Loucy (cell line): ENCODE results near the gene CNKSR2.

Source experiments
- H2AFZ ChIP-seq: fragments of 200-600 bp; sonication (generic); 2 replicates; pipeline ENCODE4 v1.6.0; 2016; ENCODE audit warnings: antibody characterized with exemption, mild to moderate bottlenecking, low read length, moderate library complexity
- H3F3A ChIP-seq: fragments of 200-600 bp; 2 replicates; pipeline ENCODE4 v1.6.0; 2016; ENCODE audit warnings: antibody characterized with exemption, low read depth, mild to moderate bottlenecking
- H3K27me3 ChIP-seq: fragments of 200-600 bp; sonication (generic); 2 replicates; pipeline ENCODE4 v1.6.1; 2014; ENCODE audit warnings: low read length, mild to moderate bottlenecking; ENCODE audit not compliant: insufficient read depth, poor library complexity, severe bottlenecking
- H3K36me3 ChIP-seq: fragments of 200-600 bp; sonication (generic); 2 replicates; pipeline ENCODE4 v1.6.1; 2016; ENCODE audit warnings: low read length; ENCODE audit not compliant: insufficient read depth
- H3K4me1 ChIP-seq: fragments of 200-600 bp; sonication (generic); 2 replicates; pipeline ENCODE4 v1.5.1; 2014; ENCODE audit warnings: low read length, mild to moderate bottlenecking; ENCODE audit not compliant: insufficient read depth, poor library complexity, severe bottlenecking
- H3K4me2 ChIP-seq: fragments of 200-600 bp; sonication (generic); 2 replicates; pipeline ENCODE4 v1.6.0; 2014; ENCODE audit warnings: antibody characterized with exemption, low read length, low read depth, mild to moderate bottlenecking; ENCODE audit not compliant: poor library complexity, severe bottlenecking
- H3K4me3 ChIP-seq: fragments of 200-600 bp; sonication (generic); 2 replicates; pipeline ENCODE4 v1.5.1; 2014; ENCODE audit warnings: low read length, mild to moderate bottlenecking, mixed read lengths; ENCODE audit not compliant: poor library complexity, severe bottlenecking
- H3K79me2 ChIP-seq: fragments of 200-600 bp; sonication (generic); 2 replicates; pipeline ENCODE4 v1.6.1; 2014; ENCODE audit warnings: low read length; ENCODE audit not compliant: insufficient read depth
- H3K9ac ChIP-seq: fragments of 200-600 bp; sonication (generic); 2 replicates; pipeline ENCODE4 v1.6.0; 2014; ENCODE audit warnings: mild to moderate bottlenecking, low read depth, low read length, moderate library complexity; ENCODE audit not compliant: poor library complexity, severe bottlenecking
- H3K9me2 ChIP-seq: fragments of 200-600 bp; sonication (generic); replicated peaks from 2 replicates; pipeline ENCODE4 v1.6.1; 2016; ENCODE audit warnings: low read depth, low read length, mixed read lengths
- H3K9me3 ChIP-seq: fragments of 200-600 bp; sonication (generic); 2 replicates; pipeline ENCODE4 v1.6.1; 2014; ENCODE audit warnings: mild to moderate bottlenecking, antibody characterized with exemption, low read length, low read depth; ENCODE audit not compliant: insufficient read depth
- H4K20me1 ChIP-seq: fragments of 200-600 bp; sonication (generic); 2 replicates; pipeline ENCODE4 v1.6.0; 2014; ENCODE audit warnings: antibody characterized with exemption, low read length, mild to moderate bottlenecking; ENCODE audit not compliant: insufficient read depth, poor library complexity, severe bottlenecking
- EZH2phosphoT487 ChIP-seq: fragments of 200-600 bp; IDR thresholded peaks from 2 replicates; pipeline ENCODE4 v1.6.1; 2018; ENCODE audit warnings: antibody characterized with exemption, mild to moderate bottlenecking, moderate library complexity, borderline replicate concordance
- TF ChIP-seq, protein P1 (sequence below): fragments of 200-600 bp; sonication (generic); conservative IDR thresholded peaks from 2 replicates; pipeline ENCODE4 v1.5.1; 2014; ENCODE audit warnings: mild to moderate bottlenecking, antibody characterized with exemption, low read length

The CNKSR2 gene

DNA sequence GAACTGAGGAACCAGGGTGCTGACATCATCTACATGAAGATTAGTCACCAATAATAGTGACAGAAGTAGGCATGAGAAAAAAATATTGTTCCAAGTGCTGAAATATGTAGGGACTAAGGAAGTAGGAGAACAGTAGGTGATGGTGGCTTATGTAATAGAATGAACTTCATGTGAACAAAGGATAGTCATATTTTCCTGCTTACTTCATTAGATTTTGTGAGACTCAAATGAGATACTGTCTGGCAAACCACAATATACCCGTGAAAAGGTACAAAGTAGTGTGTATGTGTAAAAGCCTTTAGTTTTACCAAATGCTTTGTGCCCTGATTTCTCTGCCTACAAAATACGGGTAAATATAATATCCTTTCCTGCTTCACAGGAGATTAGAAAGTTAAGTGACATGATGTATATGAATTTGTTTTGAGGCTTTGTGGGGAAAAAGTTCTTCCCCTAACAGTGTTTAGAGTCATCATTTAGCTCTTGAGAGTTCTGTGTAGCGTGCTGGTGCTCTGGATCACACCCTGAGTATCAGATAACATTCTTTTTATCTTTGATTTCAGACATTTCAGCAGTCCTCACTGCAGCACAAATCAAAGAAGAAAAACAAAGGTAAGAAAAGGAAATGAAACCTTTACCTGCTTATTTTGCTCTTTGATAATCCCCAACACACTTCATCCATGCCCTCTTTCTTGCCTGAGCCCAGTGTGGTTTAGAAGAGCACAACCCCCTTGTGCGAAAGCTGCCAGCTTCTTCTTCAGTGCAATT, 216.0 kb downstream of the CNKSR2 start:
- Histone ChIP-seq H3K79me2 (no peaks in the 10 kb centered on the region), H3F3A (no peaks in the 10 kb centered on the region), H3K9me3 (no peaks in the 10 kb centered on the region), H4K20me1 (no peaks in the 10 kb centered on the region), H3K4me2 (no peak overlapping the region), H3K36me3 (no peaks in the 10 kb centered on the region), H3K9ac (no peak overlapping the region), H3K27me3 (no peaks in the 10 kb centered on the region), H3K4me1 (no peaks in the 10 kb centered on the region), H3K4me3 (no peak overlapping the region), H3K9me2 (no peaks in the 10 kb centered on the region), H2AFZ (no peak overlapping the region)
- TF ChIP-seq EZH2phosphoT487: no peak
- TF ChIP-seq, protein P1, sequence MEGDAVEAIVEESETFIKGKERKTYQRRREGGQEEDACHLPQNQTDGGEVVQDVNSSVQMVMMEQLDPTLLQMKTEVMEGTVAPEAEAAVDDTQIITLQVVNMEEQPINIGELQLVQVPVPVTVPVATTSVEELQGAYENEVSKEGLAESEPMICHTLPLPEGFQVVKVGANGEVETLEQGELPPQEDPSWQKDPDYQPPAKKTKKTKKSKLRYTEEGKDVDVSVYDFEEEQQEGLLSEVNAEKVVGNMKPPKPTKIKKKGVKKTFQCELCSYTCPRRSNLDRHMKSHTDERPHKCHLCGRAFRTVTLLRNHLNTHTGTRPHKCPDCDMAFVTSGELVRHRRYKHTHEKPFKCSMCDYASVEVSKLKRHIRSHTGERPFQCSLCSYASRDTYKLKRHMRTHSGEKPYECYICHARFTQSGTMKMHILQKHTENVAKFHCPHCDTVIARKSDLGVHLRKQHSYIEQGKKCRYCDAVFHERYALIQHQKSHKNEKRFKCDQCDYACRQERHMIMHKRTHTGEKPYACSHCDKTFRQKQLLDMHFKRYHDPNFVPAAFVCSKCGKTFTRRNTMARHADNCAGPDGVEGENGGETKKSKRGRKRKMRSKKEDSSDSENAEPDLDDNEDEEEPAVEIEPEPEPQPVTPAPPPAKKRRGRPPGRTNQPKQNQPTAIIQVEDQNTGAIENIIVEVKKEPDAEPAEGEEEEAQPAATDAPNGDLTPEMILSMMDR: no peak

DNA sequence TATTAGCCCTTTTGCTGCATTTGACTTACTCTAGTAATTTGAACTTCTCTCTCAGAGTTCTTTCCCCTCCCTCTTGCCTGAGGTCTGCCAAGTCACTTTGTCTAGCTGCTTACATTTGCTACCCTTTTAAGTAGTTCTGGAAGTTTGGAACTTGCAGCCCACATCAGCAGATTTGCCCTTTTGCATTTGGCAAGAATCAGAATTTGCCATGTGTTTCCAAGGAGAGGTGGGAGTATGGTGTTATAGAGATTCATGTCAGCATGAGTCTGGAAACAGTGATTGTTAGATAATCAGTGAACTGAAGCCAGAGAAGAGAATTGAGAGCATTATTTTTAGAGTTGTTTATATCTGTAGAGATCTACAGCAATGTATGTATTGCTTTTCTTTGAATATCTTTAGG, 231.8 kb downstream of the CNKSR2 start:
- Histone ChIP-seq H3K9me3 (no peaks in the 10 kb centered on the region), H3K79me2 (no peaks in the 10 kb centered on the region), H4K20me1 (no peaks in the 10 kb centered on the region), H3K4me1 (no peaks in the 10 kb centered on the region), H3K4me3 (no peak overlapping the region), H3K27me3 (no peaks in the 10 kb centered on the region), H3K9me2 (no peaks in the 10 kb centered on the region), H3K9ac (no peak overlapping the region), H2AFZ (no peak overlapping the region), H3K36me3 (no peaks in the 10 kb centered on the region), H3K4me2 (no peak overlapping the region), H3F3A (no peaks in the 10 kb centered on the region)
- TF ChIP-seq, protein P1: no peak

DNA sequence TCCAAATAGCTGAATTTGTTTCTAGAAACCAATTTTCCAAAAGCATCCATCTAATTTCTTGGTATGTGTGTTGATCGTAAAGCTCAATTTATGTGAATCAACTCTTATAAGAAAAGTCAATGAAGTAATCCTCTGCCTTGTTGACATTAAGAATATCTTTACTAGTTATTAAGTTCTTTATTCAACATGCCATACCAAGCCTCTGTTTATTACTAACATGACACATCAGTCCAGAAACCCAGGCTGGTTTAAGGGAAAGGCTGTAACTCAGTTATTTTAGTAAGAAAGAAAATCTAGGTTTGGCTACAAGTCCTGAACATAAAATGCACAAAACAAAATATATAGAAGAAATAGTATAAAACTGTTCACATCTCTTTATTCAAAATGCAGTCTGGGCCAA, 235.9 kb downstream of the CNKSR2 start:
- TF ChIP-seq, protein P1: no peak
- no peak for TF ChIP-seq EZH2phosphoT487
- no peaks in the 10 kb centered on the region for H3K27me3 ChIP-seq
- no peaks in the 10 kb centered on the region for H3K79me2 ChIP-seq
- H3K36me3 ChIP-seq: no peaks in the 10 kb centered on the region
- H3K9ac ChIP-seq: no peak overlapping the region
- H3K4me2 ChIP-seq: no peak overlapping the region
- no peaks in the 10 kb centered on the region for H3F3A ChIP-seq
- H3K9me3 ChIP-seq: no peaks in the 10 kb centered on the region
- no peaks in the 10 kb centered on the region for H3K4me1 ChIP-seq
- no peak overlapping the region for H2AFZ ChIP-seq
- H3K9me2 ChIP-seq: no peaks in the 10 kb centered on the region
- H4K20me1 ChIP-seq: no peaks in the 10 kb centered on the region
- H3K4me3 ChIP-seq: no peak overlapping the region
